HG03442 (cell line): ENCODE results near the gene PCDH9.

Source experiments
- ATAC-seq: cut with Tn5 transposase; IDR thresholded peaks from one replicate; pipeline ENCODE4 v1.9.1; 2021; ENCODE audit warnings: mild to moderate bottlenecking, moderate library complexity; ENCODE audit not compliant: unreplicated experiment

The PCDH9 gene

DNA sequence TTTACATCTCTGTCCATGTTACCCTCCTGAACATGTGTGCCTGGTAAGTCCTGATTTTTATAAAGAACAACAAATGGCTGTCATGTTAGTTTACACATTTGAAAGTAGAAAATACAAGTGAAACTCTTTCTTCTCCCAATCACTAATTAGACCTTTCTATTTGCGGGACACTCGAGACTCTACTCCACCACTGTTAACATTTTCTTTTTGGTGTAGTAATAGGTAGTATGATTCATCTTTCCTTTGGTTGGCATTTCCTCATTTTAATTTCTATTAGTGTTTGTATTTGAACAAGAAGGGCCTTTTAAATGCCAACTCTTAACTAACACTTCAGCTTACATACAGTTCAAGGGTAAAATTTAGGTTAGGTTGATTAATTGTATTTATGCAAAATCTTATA, 371.1 kb downstream of the PCDH9 start:
- no peak for ATAC-seq

- ATAC-seq = no peak
Measured at GRCh38 chr13:66858163-66858562, 372.0 kb downstream of the PCDH9 start.

- ATAC-seq = no peak
Measured at GRCh38 chr13:66855131-66855530, 375.0 kb downstream of the PCDH9 start.

- no peak for ATAC-seq
Measured at GRCh38 chr13:66853564-66853963, 376.6 kb downstream of the PCDH9 start.

DNA sequence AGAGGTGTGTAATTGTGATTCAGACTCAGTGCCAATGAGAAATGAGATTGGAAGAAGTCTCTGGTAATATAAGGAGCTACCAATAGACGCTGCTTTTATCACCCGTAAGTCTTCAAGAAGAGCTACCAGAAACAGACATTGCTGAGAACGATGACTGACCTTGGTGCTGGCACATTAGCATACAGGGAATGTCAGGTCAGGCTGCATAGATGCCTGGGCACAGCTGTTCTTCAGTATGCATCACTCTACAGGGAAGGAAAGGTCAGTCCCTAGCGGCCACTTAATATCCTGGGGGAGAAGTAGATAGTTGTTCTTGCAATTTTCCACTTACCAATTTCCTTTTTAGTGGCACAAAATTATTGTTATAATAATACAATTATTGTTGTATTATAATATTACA, 380.4 kb downstream of the PCDH9 start:
- no peak for ATAC-seq

GRCh38 chr13:66847541-66847940, 382.6 kb downstream of the PCDH9 start:
- ATAC-seq = no peak

GRCh38 chr13:66845393-66845792, 384.7 kb downstream of the PCDH9 start:
- ATAC-seq = no peak

- ATAC-seq = no peak
Measured at GRCh38 chr13:66844933-66845332, 385.2 kb downstream of the PCDH9 start.

DNA sequence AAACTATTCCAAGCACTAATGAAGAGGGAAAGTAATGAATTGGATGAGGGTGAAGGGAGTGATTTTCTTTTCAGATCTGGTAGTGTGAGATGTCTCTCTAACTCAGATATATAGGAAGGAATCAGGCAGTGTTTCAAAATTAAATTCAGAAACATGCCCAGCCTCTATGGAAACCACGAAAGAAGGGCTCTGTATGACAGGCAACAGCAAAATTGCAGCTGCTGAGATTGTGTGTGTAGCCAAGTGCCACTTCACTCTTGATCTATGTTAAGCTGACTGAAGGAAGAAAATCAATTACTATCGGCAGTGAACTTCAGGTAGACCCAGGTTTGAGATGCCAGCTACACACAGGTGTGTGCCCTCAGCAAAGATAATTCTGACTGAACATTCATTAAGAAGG, 387.4 kb downstream of the PCDH9 start:
- ATAC-seq = no peak

GRCh38 chr13:66840621-66841020, 389.5 kb downstream of the PCDH9 start:
- ATAC-seq = no peak

GRCh38 chr13:66837246-66837645, 392.9 kb downstream of the PCDH9 start:
- no peak for ATAC-seq

DNA sequence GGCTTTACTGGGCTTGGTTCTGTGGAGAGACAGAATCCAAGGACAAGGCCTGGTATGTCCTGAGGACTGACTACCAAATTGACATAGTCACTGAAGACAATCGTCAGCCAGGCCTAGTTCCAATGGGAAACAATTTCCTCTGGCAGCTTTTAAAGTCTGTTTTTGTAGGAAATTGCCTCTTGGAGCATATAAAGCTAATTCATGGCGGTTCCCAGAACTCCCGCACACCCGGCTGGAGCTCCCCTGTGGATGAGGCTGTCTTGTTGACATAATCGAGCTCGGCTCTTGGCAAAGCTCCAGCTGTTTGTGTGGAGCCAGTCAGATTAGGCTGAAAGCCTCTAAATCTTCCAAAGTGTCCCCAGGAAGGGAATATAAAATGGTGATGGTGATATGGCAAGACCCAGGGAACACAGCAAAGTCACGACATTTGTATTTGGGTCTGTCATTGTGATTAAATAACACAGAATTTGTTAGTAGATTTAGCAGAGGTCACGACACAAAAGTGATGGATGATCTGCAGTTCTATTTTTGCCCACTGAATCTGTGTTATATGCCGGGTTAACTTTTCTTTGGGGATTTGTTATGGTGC, 395.0 kb downstream of the PCDH9 start:
- ATAC-seq = no peak

- no peak for ATAC-seq
Measured at GRCh38 chr13:66830940-66831716, 399.0 kb downstream of the PCDH9 start.

DNA sequence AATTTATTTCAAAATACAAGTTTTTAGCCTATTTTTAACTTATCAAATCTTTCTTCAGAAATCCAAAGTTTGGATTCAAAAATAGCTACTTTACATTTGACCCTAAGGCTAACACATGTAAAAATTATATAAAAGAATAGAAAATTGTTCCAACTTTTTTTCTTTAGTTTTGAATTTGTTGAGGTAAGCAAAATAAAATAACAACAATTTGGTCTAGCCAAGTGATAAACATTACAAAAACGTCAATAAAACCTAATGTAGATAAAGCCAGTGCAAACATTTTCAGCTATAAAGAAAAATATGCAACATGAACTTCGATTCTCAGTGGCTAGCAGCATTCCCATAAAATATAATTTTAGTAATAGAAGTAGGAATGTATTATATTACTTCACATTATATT, 400.3 kb downstream of the PCDH9 start:
- ATAC-seq = no peak

DNA sequence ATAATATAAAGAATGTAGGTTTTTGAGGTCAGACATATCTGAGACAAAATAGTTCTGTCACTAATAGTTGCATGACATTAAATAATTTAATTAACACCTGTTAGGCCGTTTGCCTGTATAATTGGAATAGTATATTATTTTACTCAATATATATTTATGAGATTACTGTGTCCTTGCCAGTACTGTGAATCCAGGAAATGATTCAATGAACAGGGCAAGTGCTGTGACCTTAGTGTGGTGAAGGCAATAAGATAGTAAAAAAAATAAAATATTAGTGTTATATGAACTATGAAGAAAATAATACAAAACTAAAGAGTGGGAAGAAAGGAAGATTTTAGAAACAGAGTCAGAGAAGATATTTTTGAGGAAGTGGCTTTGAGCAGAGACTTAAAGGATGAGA, 403.7 kb downstream of the PCDH9 start:
- ATAC-seq = no peak

DNA sequence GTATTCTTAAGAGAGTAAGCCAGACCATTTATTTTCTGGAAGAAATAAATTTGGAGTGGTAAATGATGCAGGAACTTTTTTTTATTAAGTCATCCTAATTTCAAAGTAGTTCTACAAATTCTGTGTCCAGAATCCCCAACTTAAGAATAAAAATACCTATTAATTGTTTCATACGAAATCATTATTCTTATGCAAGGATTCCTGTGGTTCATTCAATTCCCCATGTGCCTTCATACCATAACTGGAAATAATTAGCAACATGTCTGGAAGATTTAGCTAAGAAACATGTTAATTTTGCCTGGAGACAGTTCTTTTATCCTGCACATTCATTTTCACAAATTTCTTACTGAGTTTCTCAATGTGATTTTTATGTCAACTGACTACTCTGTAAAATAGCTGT, 408.6 kb downstream of the PCDH9 start:
- ATAC-seq = no peak

GRCh38 chr13:66811455-66811854, 418.7 kb downstream of the PCDH9 start:
- ATAC-seq = no peak

- ATAC-seq = no peak
Measured at GRCh38 chr13:66809485-66809884, 420.7 kb downstream of the PCDH9 start.

DNA sequence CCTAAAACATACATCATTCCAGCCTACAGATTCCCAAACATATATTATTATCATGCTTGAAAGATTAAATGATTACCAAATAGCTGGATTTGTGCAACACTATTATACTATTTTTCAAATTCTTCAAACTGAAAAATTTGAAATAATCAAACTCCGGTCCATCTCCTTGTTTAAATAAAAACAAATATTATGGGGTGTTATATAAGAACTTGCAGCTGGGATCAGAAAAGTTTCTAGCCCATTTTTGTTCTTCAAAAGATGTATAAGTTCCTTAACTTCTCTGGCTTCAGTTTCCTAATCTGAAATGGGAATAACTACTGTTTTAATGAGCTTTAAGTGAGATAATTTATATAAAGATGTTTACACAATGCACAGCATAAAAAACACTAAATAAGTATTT, 422.9 kb downstream of the PCDH9 start:
- ATAC-seq = no peak

DNA sequence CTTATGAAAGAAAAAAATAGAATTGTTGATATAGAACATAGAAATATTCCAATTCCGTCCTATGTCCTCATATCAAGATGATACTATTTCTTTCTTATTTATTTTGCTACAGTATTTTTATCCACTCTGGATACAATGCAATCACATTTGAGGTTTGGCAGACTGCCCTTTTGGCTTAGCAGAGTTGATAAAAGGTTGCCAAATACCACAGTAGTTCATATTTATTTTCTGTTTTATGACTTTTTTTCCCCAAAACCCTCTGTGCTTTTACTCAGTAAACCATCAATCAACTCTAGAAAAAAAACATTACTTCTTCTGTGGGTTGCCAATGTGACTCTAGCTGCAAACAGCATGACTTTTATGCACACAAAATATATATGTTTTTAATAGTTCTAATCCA, 424.5 kb downstream of the PCDH9 start:
- no peak for ATAC-seq

DNA sequence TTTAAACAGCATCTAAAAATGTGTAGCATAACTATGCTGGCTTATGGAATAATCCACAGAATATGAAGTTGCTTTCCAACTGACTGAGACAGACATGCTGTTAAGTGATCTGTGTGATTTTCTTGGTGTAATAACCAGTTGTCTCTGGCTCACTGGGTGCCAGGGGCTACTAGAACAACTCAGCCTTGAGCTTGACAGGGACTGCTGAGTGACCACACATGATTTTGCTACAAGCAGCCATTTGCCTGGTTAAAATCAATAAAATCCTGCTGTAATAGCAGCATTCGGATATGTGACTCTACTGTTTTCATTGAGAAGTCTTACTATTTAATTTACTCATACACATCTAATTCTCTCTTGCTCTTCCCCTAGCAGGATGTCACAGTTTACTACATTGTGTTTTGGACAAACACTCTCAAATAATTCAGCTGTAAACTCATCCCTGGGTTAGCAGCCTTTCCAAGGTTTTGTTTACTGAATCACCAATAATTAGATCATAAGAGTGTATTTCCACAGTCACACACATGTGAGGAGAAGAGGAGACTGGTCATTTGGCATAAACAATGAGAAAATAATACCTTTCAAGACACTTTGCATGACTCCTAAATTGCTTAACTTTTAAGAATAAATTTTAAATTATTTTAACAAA, 426.2 kb downstream of the PCDH9 start:
- ATAC-seq = no peak
